ENCODE data around the gene RNF208.

DNA sequence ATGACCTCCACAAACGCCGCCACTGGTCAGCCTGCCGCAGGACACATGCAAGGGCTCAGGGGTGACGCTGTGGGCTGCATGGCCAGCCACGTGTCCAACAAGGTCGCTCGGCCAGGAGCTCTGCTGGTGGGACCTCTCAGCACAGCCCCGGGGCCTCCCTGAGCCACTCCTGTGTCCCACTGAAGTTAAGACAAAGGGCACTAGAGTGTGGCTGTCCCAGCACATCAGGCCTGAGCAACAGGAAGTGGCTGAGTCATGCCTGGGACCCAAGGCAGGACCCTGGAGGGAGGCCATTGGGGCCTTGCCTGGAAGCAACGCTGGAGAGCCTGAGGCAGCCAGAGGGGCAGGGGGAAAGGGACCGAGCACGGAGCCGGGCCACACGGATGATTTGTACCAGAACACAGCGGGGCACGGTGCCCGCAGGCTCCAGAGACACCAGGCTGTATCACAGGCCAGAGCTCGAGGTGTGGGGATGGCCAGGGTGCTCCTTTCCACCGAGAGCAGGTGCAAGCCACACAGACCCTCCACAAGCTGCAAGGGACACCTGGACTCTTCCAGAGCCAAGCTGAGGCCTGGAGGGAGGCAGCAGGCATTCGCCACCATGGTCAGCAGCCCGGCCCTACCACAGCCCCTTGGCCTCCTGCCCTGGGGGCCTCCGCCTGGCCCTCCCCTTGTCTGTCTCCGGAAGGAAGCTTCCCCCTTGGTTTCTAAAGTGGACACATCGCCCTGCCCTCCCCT lies 43.7 kb downstream of the RNF208 start:
- TF ChIP-seq, protein P1, sequence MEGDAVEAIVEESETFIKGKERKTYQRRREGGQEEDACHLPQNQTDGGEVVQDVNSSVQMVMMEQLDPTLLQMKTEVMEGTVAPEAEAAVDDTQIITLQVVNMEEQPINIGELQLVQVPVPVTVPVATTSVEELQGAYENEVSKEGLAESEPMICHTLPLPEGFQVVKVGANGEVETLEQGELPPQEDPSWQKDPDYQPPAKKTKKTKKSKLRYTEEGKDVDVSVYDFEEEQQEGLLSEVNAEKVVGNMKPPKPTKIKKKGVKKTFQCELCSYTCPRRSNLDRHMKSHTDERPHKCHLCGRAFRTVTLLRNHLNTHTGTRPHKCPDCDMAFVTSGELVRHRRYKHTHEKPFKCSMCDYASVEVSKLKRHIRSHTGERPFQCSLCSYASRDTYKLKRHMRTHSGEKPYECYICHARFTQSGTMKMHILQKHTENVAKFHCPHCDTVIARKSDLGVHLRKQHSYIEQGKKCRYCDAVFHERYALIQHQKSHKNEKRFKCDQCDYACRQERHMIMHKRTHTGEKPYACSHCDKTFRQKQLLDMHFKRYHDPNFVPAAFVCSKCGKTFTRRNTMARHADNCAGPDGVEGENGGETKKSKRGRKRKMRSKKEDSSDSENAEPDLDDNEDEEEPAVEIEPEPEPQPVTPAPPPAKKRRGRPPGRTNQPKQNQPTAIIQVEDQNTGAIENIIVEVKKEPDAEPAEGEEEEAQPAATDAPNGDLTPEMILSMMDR (IDR thresholded peaks at IDR 0.05): no peak
- TF ChIP-seq POLR2A (IDR thresholded peaks at IDR 0.05): no peak

All from body of pancreas (tissue), 4 donors.